ENCODE results near the gene HOXD12. TPM values are rescaled to one million over a fixed set of nuclear protein-coding genes. Genes with fewer than 3 reads are reported as not detected.

HOXD12 gene
- total RNA-seq, 1 experiment from 2014 or later: not detected

GRCh38 chr2:176091329-176092258 lies 8.0 kb upstream of the HOXD12 start:
- DNase-seq: no peak
- Histone ChIP-seq H3K4me3 (no peak overlapping the region), H3K9me2 (ENCODE audit: insufficient read depth) (no peaks in the 10 kb centered on the region), H3K27me3 (ENCODE audit: insufficient read depth, low read depth) (peaks cover 84% of the 10 kb centered on the region), H2AFZ (no peak overlapping the region), H3K27ac (no peak overlapping the region), H3K79me2 (ENCODE audit: low read depth) (no peaks in the 10 kb centered on the region), H3K9me3 (ENCODE audit: insufficient read depth, low read depth) (no peaks in the 10 kb centered on the region), H3K4me1 (replicated peaks; ENCODE audit: insufficient read depth) (peaks cover 4% of the 10 kb centered on the region; the same call in 1 of the 2 replicates), H3K36me3 (ENCODE audit: low read depth) (no peaks in the 10 kb centered on the region), H3K4me2 (no peak overlapping the region), H4K20me1 (ENCODE audit: insufficient read depth) (no peaks in the 10 kb centered on the region), H3F3A (ENCODE audit: insufficient read depth, low read depth) (no peaks in the 10 kb centered on the region)
- intact Hi-C loops (cut with micrococcal nuclease; ENCODE audit: unreplicated experiment): loop anchor here (10.0 kb wide), 1 partner anchor 1627 kb away; no protein-coding TSS in a partner anchor
- ChIA-PET POLR2A (ENCODE audit: unreplicated experiment) (no interaction called here), CTCF (no interaction called here)
- TF ChIP-seq EZH2 (IDR thresholded peaks at IDR 0.05; ENCODE audit: low read depth) (no peak), CTCF (conservative IDR thresholded peaks at IDR 0.05) (no peak)
- no TSS peak for BruUV-seq (replicated peaks)

- intact Hi-C loops (cut with micrococcal nuclease; ENCODE audit: unreplicated experiment): loop anchor here (10.0 kb wide), 1 partner anchor 1628 kb away; no protein-coding TSS in a partner anchor
- BruUV-seq (replicated peaks): no TSS peak
- TF ChIP-seq CTCF (conservative IDR thresholded peaks at IDR 0.05) (no peak), EZH2 (IDR thresholded peaks at IDR 0.05; ENCODE audit: low read depth) (no peak)
- DNase-seq: no peak
- H3K36me3 ChIP-seq (ENCODE audit: low read depth): no peaks in the 10 kb centered on the region
- no peaks in the 10 kb centered on the region for H4K20me1 ChIP-seq (ENCODE audit: insufficient read depth)
- no peaks in the 10 kb centered on the region for H3F3A ChIP-seq (ENCODE audit: insufficient read depth, low read depth)
- H3K79me2 ChIP-seq (ENCODE audit: low read depth): no peaks in the 10 kb centered on the region
- CTCF ChIA-PET: no interaction called here
- no peak within 1 kb of the TSS for H2AFZ ChIP-seq
- peaks cover 10% of the 10 kb centered on the region; the same call in 1 of the 2 replicates for H3K4me1 ChIP-seq (replicated peaks; ENCODE audit: insufficient read depth)
- H3K4me2 ChIP-seq: no peak within 1 kb of the TSS
- H3K27ac ChIP-seq: no peak within 1 kb of the TSS
- H3K9me3 ChIP-seq (ENCODE audit: insufficient read depth, low read depth): no peaks in the 10 kb centered on the region
- peaks cover 82% of the 10 kb centered on the region for H3K27me3 ChIP-seq (ENCODE audit: insufficient read depth, low read depth)
- H3K9me2 ChIP-seq (ENCODE audit: insufficient read depth): no peaks in the 10 kb centered on the region
- POLR2A ChIA-PET (ENCODE audit: unreplicated experiment): no interaction called here
- H3K4me3 ChIP-seq: no peak within 1 kb of the TSS
Measured at GRCh38 chr2:176092270-176093144, 7.1 kb upstream of the HOXD12 start, which contains the start of gene HOXD13. Gene HOXD13, plus strand, starts transcription at chr2:176092721. Its CDS starts 170 bp downstream, at chr2:176092891.
